ENCODE measurements around the gene KCNK1.
"Not testable (repeated sequence)": the region's sequence is repeated elsewhere in the genome, so short reads cannot be mapped to it uniquely, and the experiment has no call there.

Gene KCNK1

DNA sequence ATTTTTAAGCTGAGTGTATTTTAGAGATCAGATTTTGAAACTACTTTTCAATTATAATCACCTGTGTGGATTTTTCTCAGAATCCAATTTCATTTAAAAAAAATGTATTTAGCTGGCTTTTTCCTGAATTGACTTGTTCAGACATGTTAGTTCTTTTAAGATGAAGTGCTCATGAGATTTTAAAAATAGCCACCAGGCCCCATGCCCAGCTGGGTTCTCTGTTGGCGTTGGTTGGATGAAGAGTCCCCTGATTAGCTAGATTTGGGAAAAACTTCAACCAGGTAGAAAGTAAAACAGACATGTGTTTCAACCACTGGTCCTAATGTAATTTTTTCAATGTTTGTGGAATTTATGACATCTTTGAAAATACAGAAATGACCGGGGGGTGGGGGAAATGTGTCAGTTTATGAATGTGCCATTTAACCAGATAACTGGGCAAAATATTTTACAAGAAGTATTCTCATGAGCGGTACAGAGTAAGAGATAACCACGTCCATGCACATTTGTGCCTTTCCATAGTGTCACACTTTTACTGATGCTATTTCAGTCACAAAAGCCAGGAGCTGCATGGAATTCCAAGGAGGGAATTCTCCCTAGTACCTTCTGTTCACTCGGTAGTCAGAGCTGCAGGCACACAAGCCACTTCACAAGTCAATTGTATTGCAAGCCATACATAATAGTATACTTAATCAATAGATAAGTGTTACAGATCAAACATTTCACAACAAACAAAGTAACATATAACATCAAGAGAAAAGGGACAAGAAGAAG lies 51.1 kb downstream of the KCNK1 start:
- DNase-seq (ENCODE audit: extremely low read depth in 1 of 2, low read depth in 1 of 2) = no peak

- DNase-seq (ENCODE audit: extremely low read depth in 1 of 2, low read depth in 1 of 2) = no peak
Observed at GRCh38 chr1:233665575-233666270, 51.8 kb downstream of the KCNK1 start.

GRCh38 chr1:233667741-233668140 lies 53.8 kb downstream of the KCNK1 start:
- DNase-seq (ENCODE audit: extremely low read depth in 1 of 2, low read depth in 1 of 2) = no peak

GRCh38 chr1:233668146-233668724 lies 54.3 kb downstream of the KCNK1 start:
- no peak for DNase-seq (ENCODE audit: extremely low read depth in 1 of 2, low read depth in 1 of 2)

- DNase-seq (ENCODE audit: extremely low read depth in 1 of 2, low read depth in 1 of 2) = no peak
Observed at GRCh38 chr1:233668725-233669294, 54.9 kb downstream of the KCNK1 start.

DNA sequence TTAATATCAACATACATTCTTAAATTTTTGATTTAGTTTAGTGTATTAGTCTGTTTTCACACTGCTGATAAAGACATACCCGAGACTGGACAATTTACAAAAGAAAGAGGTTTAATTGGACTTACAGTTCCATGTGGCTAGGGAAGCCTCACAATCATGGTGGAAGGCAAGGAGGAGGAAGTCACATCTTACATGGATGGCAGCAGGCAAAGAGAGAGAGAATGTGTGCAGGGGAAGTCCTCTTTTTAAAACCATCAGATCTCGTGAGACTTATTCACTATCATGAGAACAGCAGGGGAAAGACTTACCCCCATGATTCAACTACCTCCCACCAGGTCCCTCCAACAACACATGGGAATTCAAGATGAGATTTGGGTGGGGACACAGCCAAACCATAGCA lies 56.5 kb downstream of the KCNK1 start:
- not testable (repeated sequence) for DNase-seq (ENCODE audit: extremely low read depth in 1 of 2, low read depth in 1 of 2)

- DNase-seq (ENCODE audit: extremely low read depth in 1 of 2, low read depth in 1 of 2) = no peak
Observed at GRCh38 chr1:233671286-233671685, 57.4 kb downstream of the KCNK1 start.

- no peak for DNase-seq (ENCODE audit: extremely low read depth in 1 of 2, low read depth in 1 of 2)
Observed at GRCh38 chr1:233672732-233673131, 58.8 kb downstream of the KCNK1 start.

DNA sequence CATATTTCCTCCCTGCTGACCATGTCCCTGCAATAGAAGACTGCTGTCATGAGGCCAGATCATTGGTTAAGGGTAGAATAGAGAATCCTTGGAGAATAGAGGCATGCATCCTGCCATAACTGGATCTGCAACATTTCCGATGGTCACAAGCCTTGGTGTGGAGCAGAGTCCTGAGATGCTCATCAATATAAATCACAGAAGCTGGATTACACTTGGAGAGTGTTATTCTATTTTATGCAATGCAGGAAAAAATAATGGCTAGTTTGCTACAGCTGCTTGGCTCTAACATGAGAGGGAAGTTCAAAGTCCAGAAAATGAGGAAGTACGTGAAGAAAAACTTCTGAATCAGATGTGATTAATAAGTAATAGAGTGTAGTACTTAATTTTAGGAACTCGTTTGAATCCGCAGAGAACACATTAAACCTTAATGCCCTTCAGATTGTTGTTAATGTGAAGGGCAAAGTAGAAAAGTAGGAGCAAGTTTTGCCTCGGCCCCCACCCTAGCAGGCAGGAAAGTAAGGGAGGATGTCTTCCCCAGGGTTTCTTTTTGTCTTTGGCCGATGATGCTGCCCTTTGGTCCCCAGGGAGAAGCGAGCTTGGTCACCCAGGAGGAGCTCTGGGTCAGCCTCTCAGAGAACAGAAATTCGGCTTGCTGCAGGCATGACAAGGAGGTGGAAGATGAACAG lies 59.5 kb downstream of the KCNK1 start:
- no peak for DNase-seq (ENCODE audit: extremely low read depth in 1 of 2, low read depth in 1 of 2)

- DNase-seq (ENCODE audit: extremely low read depth in 1 of 2, low read depth in 1 of 2) = no peak
Observed at GRCh38 chr1:233673947-233674431, 60.1 kb downstream of the KCNK1 start.

- no peak for DNase-seq (ENCODE audit: extremely low read depth in 1 of 2, low read depth in 1 of 2)
Observed at GRCh38 chr1:233675446-233675845, 61.5 kb downstream of the KCNK1 start.

DNA sequence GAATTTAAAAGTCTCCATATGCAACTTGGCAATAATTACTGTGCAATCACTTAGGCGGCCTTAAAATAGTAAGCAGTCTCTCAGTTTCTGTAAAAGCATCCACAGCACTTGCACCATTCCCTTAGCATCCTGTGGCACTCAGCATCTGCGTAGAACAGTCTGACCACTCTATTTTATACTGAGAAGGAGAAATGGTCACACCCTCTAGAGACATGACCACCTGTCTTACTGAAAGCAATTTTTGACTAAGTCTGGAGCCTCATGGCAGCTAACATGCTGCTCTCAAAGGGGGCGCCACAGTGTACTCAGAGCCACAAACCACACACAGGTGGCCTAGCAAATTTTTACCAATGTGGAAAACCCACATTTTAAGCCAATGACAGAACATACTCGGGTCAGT lies 62.0 kb downstream of the KCNK1 start:
- no peak for DNase-seq (ENCODE audit: extremely low read depth in 1 of 2, low read depth in 1 of 2)

DNA sequence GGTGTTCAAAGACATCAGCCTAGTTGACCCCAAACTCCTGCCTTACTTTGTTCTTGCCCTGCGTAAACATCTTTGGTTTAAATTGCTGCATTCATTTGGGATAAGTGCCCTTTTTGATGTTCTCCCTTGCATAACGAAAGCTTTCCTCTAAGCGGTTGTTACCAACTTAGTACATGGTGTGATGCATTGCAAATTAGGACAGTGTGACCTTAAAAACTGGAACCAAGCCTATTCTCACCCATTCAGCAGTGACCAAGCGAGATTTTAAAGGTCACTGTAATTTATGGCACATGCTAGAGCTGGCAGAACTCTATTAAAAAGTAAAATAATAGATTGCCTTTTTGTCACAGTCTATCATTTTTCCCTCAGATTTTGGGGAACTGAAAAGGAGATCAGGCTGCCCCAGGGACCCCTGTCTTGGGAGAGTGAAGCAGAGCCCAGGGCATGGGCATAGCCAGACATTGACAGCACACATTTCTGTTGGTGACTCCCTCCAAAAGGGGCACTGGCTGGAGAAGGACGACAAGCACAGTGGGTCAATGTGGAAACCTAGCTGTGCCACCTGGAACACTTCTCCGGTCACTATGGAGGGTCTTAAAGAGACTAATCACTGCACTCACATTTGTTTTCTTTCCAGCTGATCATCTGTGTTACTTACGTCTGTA lies 63.9 kb downstream of the KCNK1 start:
- DNase-seq (ENCODE audit: extremely low read depth in 1 of 2, low read depth in 1 of 2) = no peak

DNA sequence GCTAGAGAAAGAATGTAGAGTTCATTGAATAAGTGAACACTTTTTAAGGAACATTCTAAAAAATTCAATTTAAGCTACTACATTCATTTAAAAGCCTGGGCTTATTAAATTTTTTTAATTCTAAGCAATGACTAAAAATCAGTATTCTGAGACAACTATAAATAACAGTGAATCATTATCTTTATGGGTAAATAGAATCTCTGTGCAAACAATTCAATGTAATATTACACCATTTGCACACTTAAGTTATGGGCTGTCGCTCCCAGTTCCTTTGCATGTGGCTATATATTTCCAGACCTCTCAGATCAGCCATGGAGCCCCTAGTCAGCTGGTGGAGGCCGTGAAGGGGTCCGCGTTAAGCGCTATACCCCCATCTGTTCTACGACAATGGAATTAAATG lies 65.1 kb downstream of the KCNK1 start:
- no peak for DNase-seq (ENCODE audit: extremely low read depth in 1 of 2, low read depth in 1 of 2)

- DNase-seq (ENCODE audit: extremely low read depth in 1 of 2, low read depth in 1 of 2) = no peak
Observed at GRCh38 chr1:233679591-233680373, 65.9 kb downstream of the KCNK1 start.

DNA sequence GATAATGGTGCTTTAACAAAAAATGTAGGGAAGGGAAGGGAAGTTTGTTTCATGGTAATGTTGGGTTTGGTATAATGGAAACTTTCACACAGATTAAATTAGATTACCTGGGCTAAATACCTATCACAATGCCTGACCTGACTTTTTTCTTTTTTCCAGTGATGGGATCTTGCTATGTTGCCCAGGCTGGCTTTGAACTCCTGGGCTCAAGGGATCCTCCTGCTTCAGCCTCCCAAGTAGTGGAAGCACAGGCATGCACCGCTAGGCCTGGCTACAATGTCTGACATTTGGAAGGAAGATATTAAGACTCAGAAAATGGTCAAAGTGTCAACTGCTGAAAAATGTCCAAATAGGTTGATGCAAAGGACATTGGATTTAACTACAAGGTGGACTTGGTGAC lies 67.4 kb downstream of the KCNK1 start:
- DNase-seq (ENCODE audit: extremely low read depth in 1 of 2, low read depth in 1 of 2) = no peak

- DNase-seq (ENCODE audit: extremely low read depth in 1 of 2, low read depth in 1 of 2) = not testable (repeated sequence)
Observed at GRCh38 chr1:233686653-233687052, 72.7 kb downstream of the KCNK1 start.

- no peak for DNase-seq (ENCODE audit: extremely low read depth in 1 of 2, low read depth in 1 of 2)
Observed at GRCh38 chr1:233689017-233689747, 75.3 kb downstream of the KCNK1 start.

- DNase-seq (ENCODE audit: extremely low read depth in 1 of 2, low read depth in 1 of 2) = no peak
Observed at GRCh38 chr1:233689748-233690254, 75.9 kb downstream of the KCNK1 start.

Data from stimulated activated CD8-positive, alpha-beta memory T cell treated with anti-CD3 and anti-CD28 coated beads, Interleukin-7, amount 100 ng/mL, for 48 hours (primary cell).